IMR-90 (cell line): ENCODE results near the gene HTR2A. TPM values are rescaled to one million over a fixed set of nuclear protein-coding genes. Genes with fewer than 3 reads are reported as not detected.

Experiments
- ATAC-seq: fragments of 200-7000 bp; cut with Tn5 transposase; 2 replicates; pipeline ENCODE4 v1.9.1; 2020; ENCODE audit warnings: low read depth, mild to moderate bottlenecking, moderate library complexity
- BruUV-seq: library from RNA; stranded (reverse); fragments of 400-500 nt; replicated peaks from 2 replicates; lab custom pipeline; 2021; lab: Mats Ljungman, UMichigan
- CTCF ChIA-PET: fragments of 300-600 bp; formaldehyde crosslinking; extraction: SDS; loops from one replicate; lab custom pipeline; 2021; ENCODE audit warnings: antibody characterized with exemption; lab: Yijun Ruan, JAX
- POLR2A ChIA-PET: fragments of 300-600 bp; sonication (Branson Sonifier 250); formaldehyde crosslinking; loops from one replicate; lab custom pipeline; 2022; ENCODE audit warnings: antibody characterized with exemption; ENCODE audit not compliant: unreplicated experiment; lab: Charles Lee
- DNase-seq: peaks from one replicate; pipeline ENCODE4 v3.0.0; 2013
- H2AFZ ChIP-seq: replicated peaks from 2 replicates; pipeline ENCODE3; 2013; ENCODE audit warnings: low read length, mild to moderate bottlenecking; ENCODE audit not compliant: poor library complexity
- H2AK5ac ChIP-seq: 2 replicates; pipeline ENCODE4 v1.6.1; 2013; ENCODE audit warnings: low read depth, low read length, inconsistent platforms
- H2AK9ac ChIP-seq: replicated peaks from 2 replicates; pipeline ENCODE3; 2013; ENCODE audit warnings: mild to moderate bottlenecking, low read depth, low read length, moderate library complexity; ENCODE audit not compliant: poor library complexity
- H2BK120ac ChIP-seq: 2 replicates; pipeline ENCODE4 v1.6.1; 2013; ENCODE audit warnings: low read depth, low read length, inconsistent platforms
- H2BK15ac ChIP-seq: 3 replicates; pipeline ENCODE4 v1.6.1; 2013; ENCODE audit warnings: low read depth, low read length, inconsistent platforms
- H2BK20ac ChIP-seq: 2 replicates; pipeline ENCODE4 v1.6.1; 2013; ENCODE audit warnings: low read depth, mild to moderate bottlenecking, inconsistent platforms, low read length, moderate library complexity
- H2BK5ac ChIP-seq: 2 replicates; pipeline ENCODE4 v1.6.1; 2013; ENCODE audit warnings: mild to moderate bottlenecking, low read depth, low read length, inconsistent platforms; ENCODE audit not compliant: poor library complexity, severe bottlenecking
- H3K14ac ChIP-seq: replicated peaks from 2 replicates; pipeline ENCODE4 v1.6.1; 2013; ENCODE audit warnings: low read depth, low read length, inconsistent platforms
- H3K18ac ChIP-seq: 2 replicates; pipeline ENCODE4 v1.6.1; 2013; ENCODE audit warnings: low read depth, low read length, control low read depth
- H3K23ac ChIP-seq: 2 replicates; pipeline ENCODE4 v1.6.1; 2013; ENCODE audit warnings: low read depth, low read length, inconsistent platforms
- H3K27ac ChIP-seq: 2 replicates; pipeline ENCODE4 v1.5.1; 2013; ENCODE audit warnings: mild to moderate bottlenecking, control low read depth, low read length; ENCODE audit not compliant: insufficient read depth
- H3K27me3 ChIP-seq: 2 replicates; pipeline ENCODE4 v1.6.1; 2013; ENCODE audit warnings: low read length; ENCODE audit not compliant: control insufficient read depth, insufficient read depth
- H3K36me3 ChIP-seq: 2 replicates; pipeline ENCODE4 v1.6.1; 2013; ENCODE audit warnings: low read length, mixed read lengths; ENCODE audit not compliant: control insufficient read depth, insufficient read depth
- H3K4ac ChIP-seq: 2 replicates; pipeline ENCODE4 v1.6.1; 2013; ENCODE audit warnings: low read depth, low read length, inconsistent platforms
- H3K4me1 ChIP-seq: 2 replicates; pipeline ENCODE4 v1.6.1; 2013; ENCODE audit warnings: low read length, mixed read lengths; ENCODE audit not compliant: control insufficient read depth, insufficient read depth
- H3K4me2 ChIP-seq: 2 replicates; pipeline ENCODE4 v1.6.1; 2013; ENCODE audit warnings: low read depth, mild to moderate bottlenecking, control low read depth, low read length, moderate library complexity
- H3K4me3 ChIP-seq: 2 replicates; pipeline ENCODE4 v1.5.1; 2013; ENCODE audit warnings: low read depth, mild to moderate bottlenecking, control low read depth, low read length, moderate library complexity; ENCODE audit not compliant: insufficient read depth
- H3K56ac ChIP-seq: 2 replicates; pipeline ENCODE4 v1.6.1; 2013; ENCODE audit warnings: low read length, inconsistent platforms; ENCODE audit not compliant: insufficient read depth; ENCODE audit errors: extremely low read depth
- H3K79me1 ChIP-seq, 2 experiments: 2 replicates each; pipeline ENCODE4 v1.6.1; 2013; ENCODE audit warnings: low read length in 2 of 2, inconsistent platforms in 1 of 2, low read depth in 1 of 2
- H3K9ac ChIP-seq: 2 replicates; pipeline ENCODE4 v1.6.1; 2013; ENCODE audit warnings: low read depth, low read length, control low read depth
- H3K9me1 ChIP-seq: 2 replicates; pipeline ENCODE4 v1.6.1; 2013; ENCODE audit warnings: low read length, inconsistent platforms; ENCODE audit not compliant: insufficient read depth
- H3K9me3 ChIP-seq: 2 replicates; pipeline ENCODE4 v1.6.1; 2013; ENCODE audit warnings: low read length; ENCODE audit not compliant: control insufficient read depth, insufficient read depth
- H4K20me1 ChIP-seq: 2 replicates; pipeline ENCODE4 v1.6.1; 2013; ENCODE audit warnings: low read length, inconsistent platforms; ENCODE audit not compliant: insufficient read depth
- H4K5ac ChIP-seq: 2 replicates; pipeline ENCODE4 v1.6.1; 2013; ENCODE audit warnings: mild to moderate bottlenecking, low read depth, low read length, control low read depth
- H4K8ac ChIP-seq, 2 experiments: 2 replicates each; pipeline ENCODE4 v1.6.1; 2013; ENCODE audit warnings: low read depth in 2 of 2, low read length in 2 of 2, control low read depth in 1 of 2, inconsistent platforms in 1 of 2
- H4K91ac ChIP-seq: 2 replicates; pipeline ENCODE4 v1.6.1; 2013; ENCODE audit warnings: low read depth, low read length, inconsistent platforms; ENCODE audit not compliant: insufficient read depth
- BHLHE40 ChIP-seq: fragments of 150-350 bp; IDR thresholded peaks from 2 replicates; pipeline ENCODE4 v1.6.1; 2016; ENCODE audit warnings: mild to moderate bottlenecking, low read depth, low read length
- CEBPB ChIP-seq: IDR thresholded peaks from 2 replicates; pipeline ENCODE4 v1.6.1; 2012; ENCODE audit warnings: low read depth, low read length, improper control_type of control experiment
- CHD1 ChIP-seq: IDR thresholded peaks from 2 replicates; pipeline ENCODE4 v1.6.1; 2012; ENCODE audit warnings: low read depth, low read length, improper control_type of control experiment
- CTCF ChIP-seq: conservative IDR thresholded peaks from 2 replicates; pipeline ENCODE4 v1.5.1; 2012; ENCODE audit warnings: mild to moderate bottlenecking, low read depth, low read length, improper control_type of control experiment
- ELK1 ChIP-seq: fragments of 150-350 bp; IDR thresholded peaks from 2 replicates; pipeline ENCODE4 v1.6.1; 2016; ENCODE audit warnings: low read depth, mild to moderate bottlenecking, low read length, moderate library complexity, borderline replicate concordance
- FOS ChIP-seq: fragments of 150-350 bp; IDR thresholded peaks from 2 replicates; pipeline ENCODE4 v1.6.1; 2016; ENCODE audit warnings: low read depth, low read length
- MAFK ChIP-seq: IDR thresholded peaks from 2 replicates; pipeline ENCODE4 v1.6.1; 2012; ENCODE audit warnings: low read depth, low read length, improper control_type of control experiment
- MAZ ChIP-seq: IDR thresholded peaks from 2 replicates; pipeline ENCODE4 v1.6.1; 2012; ENCODE audit warnings: low read depth, mild to moderate bottlenecking, low read length, improper control_type of control experiment, moderate library complexity, borderline replicate concordance
- MXI1 ChIP-seq: IDR thresholded peaks from 2 replicates; pipeline ENCODE4 v1.6.1; 2012; ENCODE audit warnings: low read depth, mild to moderate bottlenecking, low read length, moderate library complexity, borderline replicate concordance
- NFE2L2 ChIP-seq: fragments of 150-350 bp; IDR thresholded peaks from 2 replicates; pipeline ENCODE4 v1.6.1; 2016; ENCODE audit warnings: low read depth, mild to moderate bottlenecking, low read length
- POLR2A ChIP-seq: IDR thresholded peaks from 2 replicates; pipeline ENCODE4 v1.6.1; 2012; ENCODE audit warnings: mild to moderate bottlenecking, low read depth, low read length
- RAD21 ChIP-seq: IDR thresholded peaks from 2 replicates; pipeline ENCODE4 v1.6.1; 2012; ENCODE audit warnings: low read length, improper control_type of control experiment
- RCOR1 ChIP-seq: IDR thresholded peaks from 2 replicates; pipeline ENCODE4 v1.6.1; 2012; ENCODE audit warnings: mild to moderate bottlenecking, low read length, improper control_type of control experiment; ENCODE audit not compliant: insufficient replicate concordance
- RFX5 ChIP-seq: IDR thresholded peaks from 2 replicates; pipeline ENCODE4 v1.8.0; 2012; ENCODE audit warnings: low read depth, mild to moderate bottlenecking, low read length, moderate library complexity
- SMC3 ChIP-seq: fragments of 150-350 bp; IDR thresholded peaks from 2 replicates; pipeline ENCODE4 v1.6.1; 2016; ENCODE audit warnings: low read depth, mild to moderate bottlenecking, antibody characterized with exemption, low read length, moderate library complexity
- USF2 ChIP-seq: fragments of 150-350 bp; IDR thresholded peaks from 2 replicates; pipeline ENCODE4 v1.6.1; 2017; ENCODE audit warnings: mild to moderate bottlenecking, antibody characterized with exemption, low read length, low read depth
- whole genome bisulfite sequencing, 2 experiments: methylation state at CpG; one replicate each; pipeline versions ENCODE4 v1.1.5 to v1.1.7; 2013; ENCODE audit warnings: missing lambda C conversion rate in 2 of 2; ENCODE audit not compliant: insufficient read length in 1 of 2; ENCODE audit errors: extremely low coverage in 2 of 2; 5-methylcytosine and 5-hydroxymethylcytosine counted together
- dilution Hi-C: fragments of 300-500 bp; cut with HindIII; formaldehyde crosslinking; loops from one replicate; pipeline ENCODE4 v1.14.3; 2018; ENCODE audit warnings: low sequenced_read_pairs; ENCODE audit not compliant: unreplicated experiment
- in situ Hi-C: fragments of 300-500 bp; cut with MboI; formaldehyde crosslinking; loops from 3 replicates; pipeline ENCODE4 v1.14.3; 2019; ENCODE audit warnings: low sequenced_read_pairs, inconsistent platforms, mixed read lengths
- intact Hi-C: fragments of 100-400 bp; cut with micrococcal nuclease; formaldehyde crosslinking; loops from 2 replicates; pipeline ENCODE4 v1.10.0; 2022
- polyA plus RNA-seq, 3 experiments: library from polyadenylated mRNA; depleted of rRNA; stranded (reverse); fragments of >200 nt; gene quantifications; 2 replicates each; pipeline ENCODE4 v1.2.3, GENCODE V29; 2012; ENCODE audit warnings: low replicate concordance in 1 of 3
- total RNA-seq: library from RNA; depleted of rRNA; stranded (reverse); fragments of >200 nt; gene quantifications from 2 replicates; pipeline ENCODE4 v1.2.3, GENCODE V29; 2012

Gene HTR2A
- total and polyA plus RNA-seq, 2 of the 4 experiments (the other 2 are of a cell fraction), result 0.02 TPM; not detected in 1

- Histone ChIP-seq H2AFZ (no peak overlapping the region), H3K4me3 (no peak overlapping the region), H4K8ac (no peak overlapping the region), H3K36me3 (no peaks in the 10 kb centered on the region), H3K4me2 (no peak overlapping the region), H3K56ac (no peak overlapping the region), H3K27ac (no peak overlapping the region), H3K9me1 (no peaks in the 10 kb centered on the region), H3K18ac (no peak overlapping the region), H2BK20ac (no peak overlapping the region), H2AK5ac (no peak overlapping the region), H3K79me1 (no peaks in the 10 kb centered on the region), H3K27me3 (peaks cover 6% of the 10 kb centered on the region; the same call in 1 of the 2 replicates), H3K4ac (no peak overlapping the region), H2AK9ac (no peak overlapping the region), H3K9ac (no peak overlapping the region), H3K23ac (no peak overlapping the region), H2BK15ac (no peak overlapping the region), H4K20me1 (no peaks in the 10 kb centered on the region), H3K4me1 (no peaks in the 10 kb centered on the region), H4K91ac (no peak overlapping the region), H2BK5ac (no peak overlapping the region), H4K5ac (no peak overlapping the region), H3K9me3 (no peaks in the 10 kb centered on the region), H2BK120ac (no peak overlapping the region), H3K14ac (no peak overlapping the region)
- ChIA-PET CTCF (no interaction called here), POLR2A (no interaction called here)
- in situ Hi-C loops, result no loop called here
- BruUV-seq, result no TSS peak
- ATAC-seq, result no peak
- TF ChIP-seq RFX5, result no peak
- no peak for TF ChIP-seq CEBPB
- TF ChIP-seq CTCF, result no peak
- TF ChIP-seq NFE2L2, result no peak
- no peak for TF ChIP-seq ELK1
- no peak for TF ChIP-seq RCOR1
- no peak for TF ChIP-seq MXI1
- TF ChIP-seq MAZ, result no peak
- TF ChIP-seq MAFK, result no peak
- no peak for TF ChIP-seq RAD21
- no peak for TF ChIP-seq POLR2A
- no peak for TF ChIP-seq BHLHE40
- no peak for TF ChIP-seq CHD1
- TF ChIP-seq USF2, result no peak
- TF ChIP-seq SMC3, result no peak
- TF ChIP-seq FOS, result no peak
- intact Hi-C loops, result no loop called here
- WGBS, 2 experiments, result no CpG with 5 or more reads among the region's 3 CpGs
- dilution Hi-C loops, result no loop called here
- no peak for DNase-seq
Measured at GRCh38 chr13:46909042-46909441, 12.2 kb upstream of the HTR2A start.
